Measurements from ENCODE around the gene DSE. TPM values are rescaled to one million over a fixed set of nuclear protein-coding genes. Genes with fewer than 3 reads are reported as not detected.
A peak's percentile ranks its signal among the peaks of the same experiment; 100 is the strongest.

Gene DSE
- total RNA-seq, 2 experiments from 2014 or later = 3.6 to 4.2 TPM

DNA sequence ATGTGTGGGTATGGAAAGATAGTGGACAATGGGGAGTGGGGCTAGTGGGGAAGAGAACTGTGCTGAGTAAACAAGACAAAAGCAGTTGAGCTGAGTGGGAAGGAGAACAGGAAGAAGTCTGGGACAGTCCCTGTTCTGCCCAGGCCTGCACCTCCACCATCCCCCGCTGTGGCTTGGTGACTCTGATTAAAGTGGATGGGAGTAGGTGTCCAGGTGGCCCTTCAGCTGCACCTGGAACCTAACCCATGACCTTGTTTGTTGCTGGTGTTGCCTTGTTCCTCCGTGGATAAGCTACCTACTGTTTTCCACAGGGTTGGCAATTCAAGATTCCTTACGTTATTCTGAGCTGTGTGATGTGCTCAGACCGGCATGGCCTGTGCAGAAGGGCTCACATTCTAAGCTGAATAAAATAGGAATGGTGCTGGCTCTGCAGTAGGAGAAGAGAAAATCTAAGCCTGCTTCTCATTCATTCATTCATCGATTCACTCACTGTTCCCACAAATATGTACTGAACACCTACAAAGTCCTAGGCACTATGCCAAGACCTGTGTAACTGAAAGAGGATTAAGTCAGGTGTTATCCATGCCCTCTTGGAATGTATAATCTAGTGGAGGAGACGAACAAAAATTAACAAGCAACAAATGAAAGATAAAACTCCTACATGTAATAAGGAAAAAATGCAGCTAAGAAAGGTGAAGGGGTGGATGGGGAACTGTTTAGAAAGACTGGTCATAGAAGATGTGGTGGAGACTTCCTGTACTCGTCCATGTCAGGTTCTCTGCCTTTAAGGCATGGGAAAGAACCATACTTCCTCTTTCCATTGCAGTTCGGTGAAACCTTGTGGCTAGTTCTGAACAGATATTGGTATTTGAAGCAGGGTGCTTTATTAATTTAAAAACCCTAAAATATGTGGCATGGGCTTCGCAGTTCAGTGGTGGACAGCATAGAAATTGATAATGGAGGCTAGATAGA lies 80.3 kb downstream of the DSE start:
- H3K36me3 Mint-ChIP-seq (ENCODE audit: low read depth) = no peaks in the 10 kb centered on the region
- no peak overlapping the region for H3K4me3 Mint-ChIP-seq
- H3K9me3 Mint-ChIP-seq = no peaks in the 10 kb centered on the region
- CTCF ChIA-PET = interaction anchor here (0.6 to 0.9 kb wide), 2 partner anchors 12 to 231 kb away, joined by 3 read pairs; no protein-coding TSS in a partner anchor
- no peak for DNase-seq
- H3K27me3 Mint-ChIP-seq = peaks cover 28% of the 10 kb centered on the region
- H3K27ac Mint-ChIP-seq = no peak overlapping the region
- POLR2A ChIA-PET = interaction anchor here (0.7 kb wide), 1 partner anchor 97 kb away, joined by 3 read pairs; no protein-coding TSS in a partner anchor
- peaks cover 22% of the 10 kb centered on the region for H3K4me1 Mint-ChIP-seq

DNA sequence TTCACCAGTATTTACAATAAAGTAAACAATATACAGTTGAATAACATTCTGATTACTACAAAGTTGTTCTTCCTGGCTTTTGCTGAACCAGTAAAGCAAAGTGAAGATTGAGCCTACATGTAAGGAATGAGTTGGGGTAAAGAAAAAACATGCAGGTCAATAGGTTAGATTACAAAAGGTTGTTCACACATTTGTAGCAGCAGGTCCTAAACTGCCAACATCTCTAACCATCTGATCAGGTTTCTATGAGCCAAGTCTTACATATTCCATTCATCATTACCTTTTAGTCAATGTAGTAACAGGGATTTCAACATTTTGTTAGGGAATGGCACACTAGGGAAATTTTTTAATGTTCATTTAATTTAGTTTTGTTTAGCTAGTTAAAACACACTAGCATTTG lies 81.2 kb downstream of the DSE start:
- Mint-ChIP-seq H3K36me3 (ENCODE audit: low read depth) (no peaks in the 10 kb centered on the region), H3K4me3 (no peak overlapping the region), H3K27ac (no peak overlapping the region), H3K9me3 (no peaks in the 10 kb centered on the region), H3K27me3 (peaks cover 28% of the 10 kb centered on the region), H3K4me1 (peaks cover 28% of the 10 kb centered on the region)
- ChIA-PET CTCF (interaction anchor here (0.6 kb wide), 1 partner anchor 513 kb away, joined by 3 read pairs; no protein-coding TSS in a partner anchor), POLR2A (no interaction called here)
- DNase-seq = no peak

DNA sequence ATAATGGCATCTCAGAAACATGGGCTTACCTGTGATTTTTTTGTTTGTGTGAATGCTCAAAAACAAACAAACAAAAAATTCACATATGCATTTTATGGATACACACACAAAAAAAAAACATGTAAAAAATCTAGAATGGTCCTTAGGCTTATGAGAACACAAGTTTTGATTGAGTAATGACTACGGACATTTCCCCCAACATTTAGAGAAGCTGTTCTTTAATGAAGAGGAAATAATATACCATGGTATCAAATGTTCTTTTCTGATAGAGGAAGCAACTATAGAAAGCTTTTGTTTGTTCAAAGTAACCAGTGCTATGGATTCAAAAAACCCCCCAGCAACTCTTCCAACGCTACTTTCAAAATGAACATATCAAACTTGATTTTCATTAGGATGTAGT lies 81.8 kb downstream of the DSE start:
- Mint-ChIP-seq H3K4me3 (no peak overlapping the region), H3K27ac (no peak overlapping the region), H3K9me3 (no peaks in the 10 kb centered on the region), H3K36me3 (ENCODE audit: low read depth) (no peaks in the 10 kb centered on the region), H3K27me3 (peaks cover 28% of the 10 kb centered on the region), H3K4me1 (peaks cover 33% of the 10 kb centered on the region)
- ChIA-PET POLR2A (no interaction called here), CTCF (interaction anchor here (0.6 kb wide), 1 partner anchor 514 kb away, joined by 3 read pairs; no protein-coding TSS in a partner anchor)
- no peak for DNase-seq

DNA sequence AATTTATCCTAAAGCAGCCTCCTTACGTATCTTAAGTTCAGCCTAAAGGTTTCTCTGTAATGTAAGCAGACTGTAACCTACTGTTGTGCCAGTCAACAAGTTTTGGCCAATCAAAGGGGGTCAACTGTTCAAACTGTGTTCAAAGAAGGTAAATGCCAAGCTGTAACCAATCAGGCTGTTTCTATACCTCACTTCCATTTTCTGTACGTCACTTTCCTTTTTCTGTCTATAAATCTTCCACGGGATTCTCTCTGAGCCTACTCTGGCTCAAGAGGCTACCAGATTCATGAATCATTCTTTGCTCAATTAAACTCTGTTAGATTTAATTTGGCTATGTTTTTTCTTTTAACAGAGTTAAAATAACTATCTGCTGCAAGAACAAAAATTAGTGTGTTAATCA lies 85.4 kb downstream of the DSE start:
- Mint-ChIP-seq H3K27ac (no peak overlapping the region), H3K4me3 (no peak overlapping the region), H3K36me3 (ENCODE audit: low read depth) (peaks cover 4% of the 10 kb centered on the region), H3K9me3 (no peaks in the 10 kb centered on the region), H3K27me3 (peaks cover 15% of the 10 kb centered on the region), H3K4me1 (peaks cover 31% of the 10 kb centered on the region)
- ChIA-PET CTCF (no interaction called here), POLR2A (no interaction called here)
- no peak for DNase-seq

DNA sequence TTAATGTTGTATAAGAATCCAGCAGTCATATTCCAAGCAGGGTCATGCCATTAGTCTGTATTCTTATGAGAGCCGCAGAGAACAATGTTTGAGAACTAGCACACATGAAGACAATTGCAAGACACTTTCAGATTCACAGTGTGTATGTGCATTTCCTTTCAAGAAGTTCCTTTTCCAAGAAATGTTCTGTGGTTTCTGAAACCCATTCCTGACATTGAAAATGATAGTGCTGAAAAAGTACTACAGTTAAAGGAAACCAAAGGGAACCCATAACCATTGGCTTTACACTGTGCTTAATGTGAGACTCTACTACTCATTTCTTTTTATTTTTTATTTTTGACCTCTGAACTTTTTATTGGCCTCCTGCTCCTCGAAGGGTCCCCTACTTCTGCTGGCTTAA lies 86.2 kb downstream of the DSE start:
- peak overlapping the region; percentile 6 for H3K27ac Mint-ChIP-seq
- no peak overlapping the region for H3K4me3 Mint-ChIP-seq
- no peak for DNase-seq
- POLR2A ChIA-PET = no interaction called here
- H3K4me1 Mint-ChIP-seq = peaks cover 34% of the 10 kb centered on the region
- H3K27me3 Mint-ChIP-seq = peaks cover 17% of the 10 kb centered on the region
- peaks cover 5% of the 10 kb centered on the region for H3K36me3 Mint-ChIP-seq (ENCODE audit: low read depth)
- CTCF ChIA-PET = no interaction called here
- no peaks in the 10 kb centered on the region for H3K9me3 Mint-ChIP-seq

DNA sequence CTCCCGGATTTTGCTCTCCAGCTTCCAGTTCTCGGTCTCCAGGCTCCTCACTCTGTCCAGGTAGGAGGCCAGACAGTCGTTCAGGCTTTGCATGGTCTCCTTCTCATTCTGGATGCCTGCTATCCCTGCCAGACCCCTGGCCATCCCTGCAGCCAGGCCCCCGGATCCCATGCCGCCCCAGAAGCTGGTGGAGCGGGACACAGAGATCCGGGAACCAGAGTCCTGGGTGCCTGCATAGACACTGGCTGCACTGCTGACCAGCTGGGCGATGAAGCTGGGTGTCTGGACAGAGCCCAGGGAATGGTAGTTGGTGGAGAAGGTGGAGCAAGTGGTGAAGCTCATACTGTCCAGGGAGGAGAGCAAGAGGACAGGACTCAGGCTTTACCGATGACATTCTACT lies 87.5 kb downstream of the DSE start:
- H3K27me3 Mint-ChIP-seq = peaks cover 23% of the 10 kb centered on the region
- ChIA-PET POLR2A (no interaction called here), CTCF (interaction anchor here (1.3 kb wide), 1 partner anchor 12 kb away, joined by 4 read pairs; no protein-coding TSS in a partner anchor)
- peaks cover 45% of the 10 kb centered on the region for H3K4me1 Mint-ChIP-seq
- no peaks in the 10 kb centered on the region for H3K9me3 Mint-ChIP-seq
- no peak overlapping the region for H3K27ac Mint-ChIP-seq
- no peak for DNase-seq
- H3K36me3 Mint-ChIP-seq (ENCODE audit: low read depth) = peaks cover 6% of the 10 kb centered on the region
- no peak overlapping the region for H3K4me3 Mint-ChIP-seq

DNA sequence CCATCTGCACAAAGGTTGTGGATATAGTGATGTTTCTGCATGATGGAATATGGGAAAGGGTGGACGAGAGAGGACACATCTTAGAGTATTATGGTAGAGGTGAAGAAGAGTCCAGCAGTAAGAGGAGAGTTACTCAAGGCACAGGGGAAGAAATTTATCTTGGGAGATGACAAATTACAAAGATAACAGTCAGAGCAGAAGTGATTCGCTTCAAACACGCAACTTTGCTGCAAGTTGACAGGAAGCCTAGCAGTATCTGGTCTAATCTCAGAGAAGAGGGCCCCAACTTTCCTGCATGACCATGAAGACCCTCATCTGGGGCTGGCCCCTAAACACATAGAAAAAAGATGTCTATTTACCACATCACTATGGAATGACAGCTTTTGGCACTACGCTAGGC lies 89.2 kb downstream of the DSE start:
- DNase-seq = no peak
- ChIA-PET CTCF (no interaction called here), POLR2A (no interaction called here)
- peaks cover 12% of the 10 kb centered on the region for H3K36me3 Mint-ChIP-seq (ENCODE audit: low read depth)
- no peak overlapping the region for H3K27ac Mint-ChIP-seq
- no peaks in the 10 kb centered on the region for H3K9me3 Mint-ChIP-seq
- peaks cover 58% of the 10 kb centered on the region for H3K4me1 Mint-ChIP-seq
- peaks cover 21% of the 10 kb centered on the region for H3K27me3 Mint-ChIP-seq
- H3K4me3 Mint-ChIP-seq = no peak overlapping the region

DNA sequence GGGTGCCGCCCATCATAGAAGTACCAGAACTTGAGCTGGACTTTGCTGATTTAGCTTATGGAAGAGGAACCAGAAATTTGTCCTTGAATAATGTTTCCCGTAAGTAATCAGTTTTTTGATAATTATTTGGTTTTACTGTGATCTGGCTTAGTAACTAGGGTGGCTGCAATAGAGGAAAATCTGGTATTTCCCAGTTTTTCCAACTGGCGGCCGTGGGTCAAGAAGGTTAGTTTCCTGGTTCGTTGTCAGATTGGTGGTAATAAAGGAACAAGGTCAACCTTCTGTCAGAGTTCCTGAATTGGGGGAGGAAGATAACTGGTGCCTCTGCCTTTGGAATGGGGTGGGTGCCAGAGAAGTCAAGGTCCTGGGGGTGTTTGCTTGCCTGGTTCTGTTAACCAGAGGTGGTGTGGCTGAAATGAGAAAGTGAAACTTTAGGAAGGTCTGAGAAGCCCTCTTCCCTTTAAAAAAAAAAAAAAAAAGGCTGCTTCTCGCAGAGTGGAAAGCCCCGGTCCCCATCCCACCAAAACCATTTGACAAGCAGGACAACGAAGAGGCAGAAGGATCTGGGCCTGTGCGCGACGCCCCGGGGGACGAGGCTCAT lies 90.7 kb downstream of the DSE start, which contains the start of gene CALHM6:
CALHM6 (plus strand) TSS at position 45 of the 601 bp plus-strand sequence; CDS start at position 600, 555 bp downstream.
- H3K4me1 Mint-ChIP-seq = peaks cover 62% of the 10 kb centered on the region
- peak within 1 kb of the TSS; percentile 68 for H3K4me3 Mint-ChIP-seq
- DNase-seq = no peak
- H3K27ac Mint-ChIP-seq = peak within 1 kb of the TSS; percentile 87
- CTCF ChIA-PET = interaction anchor here (0.6 to 1.1 kb wide), 2 partner anchors 12 to 228 kb away, joined by 3 to 5 read pairs; no protein-coding TSS in a partner anchor
- POLR2A ChIA-PET = no interaction called here
- H3K36me3 Mint-ChIP-seq (ENCODE audit: low read depth) = peaks cover 12% of the 10 kb centered on the region
- H3K9me3 Mint-ChIP-seq = no peaks in the 10 kb centered on the region
- peaks cover 21% of the 10 kb centered on the region for H3K27me3 Mint-ChIP-seq

DNA sequence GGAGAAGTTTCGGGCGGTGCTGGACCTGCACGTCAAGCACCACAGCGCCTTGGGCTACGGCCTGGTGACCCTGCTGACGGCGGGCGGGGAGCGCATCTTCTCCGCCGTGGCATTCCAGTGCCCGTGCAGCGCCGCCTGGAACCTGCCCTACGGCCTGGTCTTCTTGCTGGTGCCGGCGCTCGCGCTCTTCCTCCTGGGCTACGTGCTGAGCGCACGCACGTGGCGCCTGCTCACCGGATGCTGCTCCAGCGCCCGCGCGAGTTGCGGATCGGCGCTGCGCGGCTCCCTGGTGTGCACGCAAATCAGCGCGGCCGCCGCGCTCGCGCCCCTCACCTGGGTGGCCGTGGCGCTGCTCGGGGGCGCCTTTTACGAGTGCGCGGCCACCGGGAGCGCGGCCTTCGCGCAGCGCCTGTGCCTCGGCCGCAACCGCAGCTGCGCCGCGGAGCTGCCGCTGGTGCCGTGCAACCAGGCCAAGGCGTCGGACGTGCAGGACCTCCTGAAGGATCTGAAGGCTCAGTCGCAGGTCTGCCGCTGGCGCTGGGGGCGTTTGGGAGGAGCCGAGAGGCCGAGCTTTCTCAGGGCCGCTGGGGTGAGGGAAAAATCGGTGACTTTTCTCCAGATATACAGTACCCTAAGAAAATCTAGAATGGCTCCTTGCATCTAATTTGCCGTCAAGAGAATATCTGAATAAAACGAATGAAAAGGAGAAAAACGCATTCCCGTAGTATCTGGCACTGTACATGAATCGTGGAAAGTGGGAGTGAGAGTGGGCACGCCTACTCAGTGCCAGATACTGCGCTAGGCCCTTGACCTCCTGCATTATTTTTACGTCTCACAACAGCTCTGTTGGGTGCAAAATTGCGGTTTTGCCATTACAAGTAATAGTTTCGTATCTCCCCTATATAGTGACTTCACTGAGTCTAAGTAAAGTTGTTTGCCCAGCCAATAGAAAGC lies 91.5 kb downstream of the DSE start:
- DNase-seq = peak; percentile 63
- H3K27me3 Mint-ChIP-seq = peaks cover 21% of the 10 kb centered on the region
- peaks cover 60% of the 10 kb centered on the region for H3K4me1 Mint-ChIP-seq
- no peaks in the 10 kb centered on the region for H3K9me3 Mint-ChIP-seq
- peak overlapping the region; percentile 68 for H3K4me3 Mint-ChIP-seq
- H3K36me3 Mint-ChIP-seq (ENCODE audit: low read depth) = peaks cover 12% of the 10 kb centered on the region
- peak overlapping the region; percentile 87 for H3K27ac Mint-ChIP-seq
- ChIA-PET POLR2A (no interaction called here), CTCF (interaction anchor here (0.6 to 1.1 kb wide), 2 partner anchors 12 to 229 kb away, joined by 3 to 5 read pairs; no protein-coding TSS in a partner anchor)

DNA sequence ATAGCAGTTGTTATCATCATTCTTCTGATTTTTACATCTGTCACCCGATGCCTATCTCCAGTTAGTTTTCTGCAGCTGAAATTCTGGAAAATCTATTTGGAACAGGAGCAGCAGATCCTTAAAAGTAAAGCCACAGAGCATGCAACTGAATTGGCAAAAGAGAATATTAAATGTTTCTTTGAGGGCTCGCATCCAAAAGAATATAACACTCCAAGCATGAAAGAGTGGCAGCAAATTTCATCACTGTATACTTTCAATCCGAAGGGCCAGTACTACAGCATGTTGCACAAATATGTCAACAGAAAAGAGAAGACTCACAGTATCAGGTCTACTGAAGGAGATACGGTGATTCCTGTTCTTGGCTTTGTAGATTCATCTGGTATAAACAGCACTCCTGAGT lies 92.6 kb downstream of the DSE start:
- POLR2A ChIA-PET = no interaction called here
- H3K9me3 Mint-ChIP-seq = no peaks in the 10 kb centered on the region
- H3K36me3 Mint-ChIP-seq (ENCODE audit: low read depth) = peaks cover 12% of the 10 kb centered on the region
- CTCF ChIA-PET = interaction anchor here (1.0 kb wide), 1 partner anchor 12 kb away, joined by 3 read pairs; no protein-coding TSS in a partner anchor
- H3K4me3 Mint-ChIP-seq = no peak overlapping the region
- H3K27ac Mint-ChIP-seq = no peak overlapping the region
- H3K4me1 Mint-ChIP-seq = peaks cover 59% of the 10 kb centered on the region
- no peak for DNase-seq
- H3K27me3 Mint-ChIP-seq = peaks cover 23% of the 10 kb centered on the region

DNA sequence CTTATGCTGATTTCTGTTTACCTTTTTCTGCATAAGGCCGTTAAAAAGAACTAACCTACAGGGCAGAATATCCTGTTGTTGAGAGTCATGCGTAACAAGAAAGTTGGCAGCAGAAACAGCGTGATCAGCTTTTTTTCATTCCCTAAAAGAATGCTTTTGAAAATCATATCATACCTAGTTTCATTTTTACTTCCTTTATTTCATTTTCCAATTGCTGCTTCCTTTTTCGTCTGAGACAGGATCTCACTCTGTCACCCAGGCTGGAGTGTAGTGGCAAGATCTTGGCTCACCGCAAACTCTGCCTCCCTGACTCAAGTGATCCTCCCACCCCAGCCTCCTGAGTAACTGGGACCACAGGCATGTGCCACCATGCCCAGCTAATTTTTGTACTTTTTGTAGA lies 94.5 kb downstream of the DSE start:
- Mint-ChIP-seq H3K4me3 (no peak overlapping the region), H3K27ac (no peak overlapping the region), H3K9me3 (no peaks in the 10 kb centered on the region), H3K4me1 (peaks cover 56% of the 10 kb centered on the region), H3K27me3 (peaks cover 24% of the 10 kb centered on the region), H3K36me3 (ENCODE audit: low read depth) (peaks cover 12% of the 10 kb centered on the region)
- DNase-seq = no peak
- CTCF ChIA-PET = no interaction called here
- POLR2A ChIA-PET = no interaction called here

DNA sequence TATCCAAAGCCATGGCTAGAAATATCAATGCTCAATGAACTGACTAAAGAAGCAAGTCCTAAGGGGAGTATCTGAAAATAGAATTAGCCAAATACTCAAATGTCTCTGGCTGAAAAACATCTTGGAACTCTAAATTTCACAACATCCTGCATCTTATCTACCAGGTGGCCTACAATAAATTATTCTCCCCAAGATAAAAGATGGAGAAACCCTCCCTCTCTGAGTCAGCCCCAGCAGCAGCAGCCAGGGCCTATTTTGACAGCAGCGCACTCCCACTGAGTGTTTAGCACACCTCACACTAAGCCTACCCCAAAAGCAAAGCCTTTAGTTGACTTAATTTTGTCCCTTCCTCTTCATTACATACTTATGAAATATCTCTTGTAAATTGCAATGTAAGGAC lies 96.3 kb downstream of the DSE start:
- Mint-ChIP-seq H3K27ac (no peak overlapping the region), H3K27me3 (peaks cover 23% of the 10 kb centered on the region), H3K4me3 (no peak overlapping the region), H3K4me1 (peaks cover 42% of the 10 kb centered on the region), H3K9me3 (no peaks in the 10 kb centered on the region), H3K36me3 (ENCODE audit: low read depth) (peaks cover 8% of the 10 kb centered on the region)
- CTCF ChIA-PET = no interaction called here
- no peak for DNase-seq
- POLR2A ChIA-PET = no interaction called here

All from activated CD4-positive, alpha-beta T cell treated with anti-CD3 and anti-CD28 coated beads, Interleukin-2, amount 10 ng/mL, durations not matched to agents 7 days and 5 days (primary cell).